CD4-positive, alpha-beta memory T cell (primary cell): ENCODE data around the gene TAF11L14. TPM values are rescaled to one million over a fixed set of nuclear protein-coding genes. Genes with fewer than 3 reads are reported as not detected.
"Not testable (repeated sequence)": the region's sequence is repeated elsewhere in the genome, so short reads cannot be mapped to it uniquely, and the experiment has no call there.

Source experiments
- CTCF ChIA-PET: fragments of 350-600 bp; sonication (Branson Sonifier 250); formaldehyde crosslinking; loops from one replicate; lab custom pipeline; 2021; ENCODE audit warnings: inconsistent platforms; ENCODE audit not compliant: partially characterized antibody; lab: Charles Lee
- POLR2A ChIA-PET: fragments of 350-600 bp; sonication (Branson Sonifier 250); formaldehyde crosslinking; loops from one replicate; lab custom pipeline; 2021; ENCODE audit not compliant: partially characterized antibody; lab: Charles Lee
- DNase-seq, 5 donors: peaks; one replicate each; pipeline versions ENCODE4 v3.0.0 to v3.0.0-alpha.2; 2020 to 2022; ENCODE audit warnings: mixed read lengths in 1 of 5
- H3K27ac ChIP-seq: one replicate; pipeline ENCODE4 v1.7.0; 2013; ENCODE audit warnings: low read depth, low read length
- H3K27me3 ChIP-seq: 2 replicates; pipeline ENCODE4 v1.7.0; 2013; ENCODE audit warnings: mild to moderate bottlenecking, low read length, moderate library complexity; ENCODE audit not compliant: insufficient read depth
- H3K36me3 ChIP-seq: 2 replicates; pipeline ENCODE4 v1.7.0; 2013; ENCODE audit warnings: mild to moderate bottlenecking, low read length, moderate library complexity; ENCODE audit not compliant: insufficient read depth
- H3K4me1 ChIP-seq: 2 replicates; pipeline ENCODE4 v1.7.0; 2013; ENCODE audit warnings: mild to moderate bottlenecking, low read length, moderate library complexity; ENCODE audit not compliant: insufficient read depth
- H3K4me3 ChIP-seq, 2 donors: one replicate each; pipeline ENCODE4 v1.7.0; 2013; ENCODE audit warnings: low read length in 2 of 2, mild to moderate bottlenecking in 1 of 2
- H3K9me3 ChIP-seq, 2 donors: one replicate each; pipeline ENCODE4 v1.7.0; 2013; ENCODE audit warnings: low read length in 2 of 2, control low read depth in 1 of 2; ENCODE audit not compliant: control insufficient read depth in 1 of 2
- H3K27ac Mint-ChIP-seq, 7 donors: one replicate each; pipeline ENCODE4 v1.8.0; 2020 to 2021; ENCODE audit warnings: mixed read lengths in 7 of 7, mild to moderate bottlenecking in 6 of 7, inconsistent platforms in 3 of 7, moderate library complexity in 3 of 7
- H3K27me3 Mint-ChIP-seq, 2 donors: one replicate each; pipeline ENCODE4 v1.8.0; 2020 to 2021; ENCODE audit warnings: mixed read lengths in 2 of 2
- H3K36me3 Mint-ChIP-seq, 2 donors: one replicate each; pipeline ENCODE4 v1.8.0; 2020 to 2021; ENCODE audit warnings: mixed read lengths in 2 of 2, inconsistent platforms in 1 of 2, mild to moderate bottlenecking in 1 of 2
- H3K4me1 Mint-ChIP-seq, 4 donors: one replicate each; pipeline ENCODE4 v1.8.0; 2020 to 2021; ENCODE audit warnings: mixed read lengths in 4 of 4, mild to moderate bottlenecking in 1 of 4
- H3K4me3 Mint-ChIP-seq, 8 donors: one replicate each; pipeline ENCODE4 v1.8.0; 2020 to 2021; ENCODE audit warnings: mixed read lengths in 8 of 8, mild to moderate bottlenecking in 7 of 8, moderate library complexity in 6 of 8, inconsistent platforms in 3 of 8
- H3K9me3 Mint-ChIP-seq, 8 donors: one replicate each; pipeline ENCODE4 v1.8.0; 2020 to 2021; ENCODE audit warnings: mixed read lengths in 8 of 8, mild to moderate bottlenecking in 5 of 8, inconsistent platforms in 3 of 8, moderate library complexity in 1 of 8
- intact Hi-C: fragments of 100-400 bp; cut with micrococcal nuclease; formaldehyde crosslinking; loops from one replicate; pipeline ENCODE4 v1.15.1; 2023
- polyA plus RNA-seq, 2 donors: library from polyadenylated mRNA; unstranded; fragments of 300-500 nt; fragmentation: Illumina TruSeq; gene quantifications; one replicate each; pipeline ENCODE4 v1.2.3, GENCODE V29; 2021
- total RNA-seq, 2 experiments: library from RNA; stranded (reverse); gene quantifications; one replicate each; pipeline ENCODE4 v1.2.3, GENCODE V29; 2021

The TAF11L14 gene
- total and polyA plus RNA-seq, 4 experiments from 2014 or later = not detected

GRCh38 chr5:17610092-17610491 is 24.2 kb upstream of the TAF11L14 start, which contains the start of gene TAF11L12:
TAF11L12 (plus strand) TSS chr5:17610392.
- H3K4me3 Mint-ChIP-seq, H3K4me3 ChIP-seq: not testable (repeated sequence)

GRCh38 chr5:17614872-17615605 is 19.2 kb upstream of the TAF11L14 start:
- H3K9me3 ChIP-seq = peaks cover 0 to 3% of the 10 kb centered on the region in 2 donors
- no peaks in the 10 kb centered on the region for H3K36me3 Mint-ChIP-seq
- H3K9me3 Mint-ChIP-seq = peaks cover 0 to 11% (median 3%) of the 10 kb centered on the region in 8 donors
- intact Hi-C loops = no loop called here
- no peaks in the 10 kb centered on the region for H3K36me3 ChIP-seq
- no peak overlapping the region for H3K4me3 Mint-ChIP-seq
- no peaks in the 10 kb centered on the region for H3K27me3 Mint-ChIP-seq
- ChIA-PET CTCF (no interaction called here), POLR2A (no interaction called here)
- no peak for DNase-seq
- no peak overlapping the region for H3K27ac ChIP-seq
- no peak overlapping the region for H3K27ac Mint-ChIP-seq
- no peak overlapping the region for H3K4me3 ChIP-seq
- H3K27me3 ChIP-seq = no peaks in the 10 kb centered on the region
- H3K4me1 ChIP-seq = no peaks in the 10 kb centered on the region
- no peaks in the 10 kb centered on the region for H3K4me1 Mint-ChIP-seq

More at GRCh38 chr5:17610092-17610491, 24.2 kb upstream of the TAF11L14 start, which contains the start of gene TAF11L12:
- H3K27me3 ChIP-seq, H3K36me3 Mint-ChIP-seq, H3K4me1 Mint-ChIP-seq, H3K27ac Mint-ChIP-seq, H3K27me3 Mint-ChIP-seq, H3K27ac ChIP-seq, DNase-seq, H3K4me1 ChIP-seq, POLR2A ChIA-PET, H3K9me3 ChIP-seq, CTCF ChIA-PET, intact Hi-C loops, H3K36me3 ChIP-seq: not testable (repeated sequence)
- H3K9me3 Mint-ChIP-seq = peaks cover 0 to 11% (median 5%) of the 10 kb centered on the region in 8 donors

DNA sequence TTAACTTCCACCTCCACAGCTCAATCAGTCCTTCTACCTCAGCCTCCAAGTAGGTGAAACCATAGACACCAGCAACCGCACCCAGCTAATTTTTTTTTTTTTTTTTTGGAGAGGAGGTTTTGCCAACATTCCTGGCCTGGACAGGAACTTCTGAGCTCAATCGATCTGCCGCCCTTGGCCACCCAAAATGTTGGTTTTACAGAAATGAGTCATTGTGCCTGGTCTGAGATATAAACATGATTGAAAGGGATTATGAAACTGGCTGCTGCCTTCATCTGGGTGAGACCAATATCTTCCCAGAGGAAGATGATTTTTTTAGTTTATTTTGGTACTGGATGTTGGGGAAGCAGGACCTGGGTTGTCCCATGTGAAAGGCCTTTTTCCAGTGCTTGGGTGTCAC is 14.9 kb upstream of the TAF11L14 start:
- Mint-ChIP-seq H3K36me3 (no peaks in the 10 kb centered on the region), H3K27ac (no peak overlapping the region), H3K4me3 (no peak overlapping the region), H3K9me3 (peaks cover 0 to 12% (median 6%) of the 10 kb centered on the region in 8 donors), H3K4me1 (no peaks in the 10 kb centered on the region), H3K27me3 (no peaks in the 10 kb centered on the region)
- intact Hi-C loops = no loop called here
- POLR2A ChIA-PET = no interaction called here
- no peak overlapping the region for H3K4me3 ChIP-seq
- H3K4me1 ChIP-seq = no peaks in the 10 kb centered on the region
- no peaks in the 10 kb centered on the region for H3K9me3 ChIP-seq
- no peaks in the 10 kb centered on the region for H3K36me3 ChIP-seq
- H3K27ac ChIP-seq = no peak overlapping the region
- no peaks in the 10 kb centered on the region for H3K27me3 ChIP-seq
- CTCF ChIA-PET = no interaction called here
- no peak for DNase-seq

DNA sequence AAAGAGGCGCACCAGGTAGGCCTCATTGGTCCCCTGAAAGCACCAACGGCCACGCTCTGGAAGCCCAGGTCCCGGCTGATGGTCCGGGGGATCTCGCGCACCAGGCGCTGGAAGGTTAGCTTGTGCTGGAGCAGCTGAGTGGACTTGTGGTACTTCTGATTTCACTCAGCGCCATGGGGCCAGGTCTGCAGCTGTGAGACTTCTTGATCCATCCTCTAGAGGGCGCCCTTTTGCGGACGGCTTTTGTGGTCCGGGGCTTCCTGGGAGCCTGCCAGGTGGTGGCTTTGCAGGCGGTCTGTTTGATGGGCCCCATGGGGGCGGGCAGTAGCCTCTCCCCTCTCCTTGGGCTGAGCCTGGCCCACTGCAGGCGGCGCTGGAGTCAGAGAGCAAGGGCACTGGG is 13.6 kb upstream of the TAF11L14 start:
- Histone ChIP-seq H3K27me3 (no peaks in the 10 kb centered on the region), H3K27ac (no peak overlapping the region), H3K9me3 (no peaks in the 10 kb centered on the region), H3K4me3 (no peak overlapping the region), H3K4me1 (no peaks in the 10 kb centered on the region), H3K36me3 (no peaks in the 10 kb centered on the region)
- CTCF ChIA-PET = no interaction called here
- Mint-ChIP-seq H3K4me3 (no peak overlapping the region), H3K9me3 (peaks cover 0 to 14% (median 5%) of the 10 kb centered on the region in 8 donors), H3K36me3 (no peaks in the 10 kb centered on the region), H3K27ac (no peak overlapping the region), H3K27me3 (no peaks in the 10 kb centered on the region), H3K4me1 (no peaks in the 10 kb centered on the region)
- no peak for DNase-seq
- POLR2A ChIA-PET = no interaction called here
- intact Hi-C loops = no loop called here

- no peak overlapping the region for H3K4me3 ChIP-seq
- no peaks in the 10 kb centered on the region for H3K36me3 Mint-ChIP-seq
- no peaks in the 10 kb centered on the region for H3K36me3 ChIP-seq
- intact Hi-C loops = no loop called here
- H3K4me1 ChIP-seq = no peaks in the 10 kb centered on the region
- H3K9me3 ChIP-seq = no peaks in the 10 kb centered on the region
- no peaks in the 10 kb centered on the region for H3K27me3 ChIP-seq
- H3K27me3 Mint-ChIP-seq = no peaks in the 10 kb centered on the region
- no peak overlapping the region for H3K27ac Mint-ChIP-seq
- no peak overlapping the region for H3K4me3 Mint-ChIP-seq
- POLR2A ChIA-PET = no interaction called here
- H3K9me3 Mint-ChIP-seq = peaks cover 0 to 13% (median 4%) of the 10 kb centered on the region in 8 donors
- DNase-seq = no peak
- CTCF ChIA-PET = no interaction called here
- H3K4me1 Mint-ChIP-seq = no peaks in the 10 kb centered on the region
- H3K27ac ChIP-seq = no peak overlapping the region
Measured at GRCh38 chr5:17625686-17626085, 8.6 kb upstream of the TAF11L14 start.

GRCh38 chr5:17631788-17632187 is 2.5 kb upstream of the TAF11L14 start, which contains the start of gene TAF11L13:
TAF11L13 (plus strand) TSS chr5:17632088.
- H3K4me1 ChIP-seq, DNase-seq, intact Hi-C loops, POLR2A ChIA-PET, H3K4me3 ChIP-seq, H3K27ac Mint-ChIP-seq, H3K36me3 Mint-ChIP-seq, H3K27me3 Mint-ChIP-seq, H3K27me3 ChIP-seq, H3K27ac ChIP-seq, CTCF ChIA-PET, H3K4me3 Mint-ChIP-seq, H3K4me1 Mint-ChIP-seq, H3K9me3 ChIP-seq, H3K36me3 ChIP-seq: not testable (repeated sequence)
- peaks cover 0 to 14% (median 6%) of the 10 kb centered on the region in 8 donors for H3K9me3 Mint-ChIP-seq

DNA sequence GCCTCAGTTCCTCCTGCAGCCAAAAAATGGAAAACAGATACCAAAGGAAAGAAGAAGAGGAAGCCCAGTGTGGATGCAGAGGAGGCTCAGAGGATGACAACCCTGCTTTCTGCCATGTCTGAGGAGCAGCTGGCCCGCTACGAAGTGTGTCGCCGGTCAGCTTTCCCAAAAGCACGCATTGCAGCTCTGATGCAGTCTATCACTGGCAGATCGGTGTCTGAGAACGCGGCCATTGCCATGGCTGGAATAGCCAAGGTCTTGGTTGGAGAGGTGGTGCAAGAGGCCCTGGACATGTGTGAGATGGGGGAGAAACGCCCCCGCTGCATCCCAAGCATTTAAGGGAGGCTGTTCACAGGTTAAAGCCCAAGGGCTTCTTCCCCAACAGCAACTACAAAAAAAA is 15.0 kb downstream of the TAF11L14 start:
- H3K27me3 Mint-ChIP-seq, DNase-seq, H3K4me3 Mint-ChIP-seq, H3K36me3 Mint-ChIP-seq, H3K27ac Mint-ChIP-seq, H3K9me3 ChIP-seq, H3K27me3 ChIP-seq, CTCF ChIA-PET, intact Hi-C loops, H3K4me1 Mint-ChIP-seq, H3K36me3 ChIP-seq, POLR2A ChIA-PET, H3K4me3 ChIP-seq, H3K4me1 ChIP-seq, H3K27ac ChIP-seq: not testable (repeated sequence)
- H3K9me3 Mint-ChIP-seq = peaks cover 2 to 19% (median 8%) of the 10 kb centered on the region in 8 donors
